A549 (cell line): ENCODE results near the gene TUBGCP2. TPM values are rescaled to one million over a fixed set of nuclear protein-coding genes. Genes with fewer than 3 reads are reported as not detected.

Experiments
- ATAC-seq, 2 experiments: fragments of 200-7000 bp in 1 of 2; fragments of >200 bp in 1 of 2; cut with Nextera tagmentation in 1 of 2; cut with Tn5 transposase in 1 of 2; 3 replicates each; pipeline versions ENCODE4 v1.8.0 to v1.9.1; 2018 to 2020; ENCODE audit warnings: mild to moderate bottlenecking in 1 of 2, moderate library complexity in 1 of 2
- CTCF ChIA-PET: fragments of 300-600 bp; sonication (Branson Sonifier 250); formaldehyde crosslinking; extraction: SDS; loops from one replicate; lab custom pipeline; 2021; ENCODE audit warnings: antibody characterized with exemption, inconsistent platforms; lab: Yijun Ruan, JAX
- POLR2A ChIA-PET: fragments of 350-600 bp; formaldehyde crosslinking; extraction: SDS; loops from one replicate; lab custom pipeline; 2021; ENCODE audit warnings: antibody characterized with exemption, inconsistent platforms; lab: Yijun Ruan, JAX
- DNase-seq, 2 experiments: peaks; one replicate each; pipeline versions ENCODE4 v3.0.0 to v3.0.0-alpha.2; 2011 to 2016; ENCODE audit warnings: low read depth in 1 of 2, low spot score in 1 of 2
- FAIRE-seq: peaks from 2 replicates; lab custom pipeline; 2011; peaks lifted over from hg19 to GRCh38; lab: Jason Lieb, UNC
- H3K27ac ChIP-seq, 2 experiments: fragments of >200 bp; sonication (Bioruptor Twin); formaldehyde crosslinking; 3 replicates each; pipeline ENCODE4 v1.5.1; 2016 to 2017
- H3K4me1 ChIP-seq: fragments of >200 bp; sonication (Bioruptor Twin); formaldehyde crosslinking; 3 replicates; pipeline ENCODE4 v1.6.1; 2016
- H3K4me2 ChIP-seq: fragments of >200 bp; sonication (Bioruptor Twin); formaldehyde crosslinking; 3 replicates; pipeline ENCODE4 v1.6.1; 2016
- H3K4me3 ChIP-seq: fragments of >200 bp; sonication (Bioruptor Twin); formaldehyde crosslinking; 3 replicates; pipeline ENCODE4 v1.5.1; 2016
- H3K9me3 ChIP-seq: fragments of >200 bp; sonication (Bioruptor Twin); formaldehyde crosslinking; 3 replicates; pipeline ENCODE4 v1.6.1; 2016
- CEBPB ChIP-seq, 2 experiments: fragments of >200 bp in 1 of 2; sonication (Bioruptor Twin) in 1 of 2; formaldehyde crosslinking in 1 of 2; IDR thresholded peaks; 2 replicates each; pipeline ENCODE4 v1.6.1; 2012 to 2016
- CHD2 ChIP-seq: fragments of 150-350 bp; IDR thresholded peaks from 2 replicates; pipeline ENCODE4 v1.6.1; 2014; ENCODE audit warnings: low read length; ENCODE audit not compliant: partially characterized antibody
- CHD4 ChIP-seq: fragments of 200-600 bp; sonication (generic); IDR thresholded peaks from 2 replicates; pipeline ENCODE4 v1.6.1; 2016; ENCODE audit warnings: antibody characterized with exemption, mild to moderate bottlenecking, borderline replicate concordance
- E2F6 ChIP-seq: IDR thresholded peaks from 2 replicates; pipeline ENCODE4 v1.6.1; 2012; ENCODE audit warnings: low read depth, borderline replicate concordance
- EHF ChIP-seq: fragments of 250-450 bp; sonication (Bioruptor Pico); IDR thresholded peaks from 2 replicates; pipeline ENCODE4 v1.5.0; 2020; ENCODE audit warnings: mild to moderate bottlenecking
- EHMT2 ChIP-seq: fragments of 200-600 bp; sonication (generic); IDR thresholded peaks from 2 replicates; pipeline ENCODE4 v1.6.1; 2016; ENCODE audit warnings: antibody characterized with exemption, low read depth, mild to moderate bottlenecking, moderate library complexity
- ESRRA ChIP-seq: fragments of 150-350 bp; IDR thresholded peaks from 2 replicates; pipeline ENCODE4 v1.6.1; 2014; ENCODE audit warnings: mild to moderate bottlenecking, low read length, borderline replicate concordance
- FOSB ChIP-seq: fragments of 250-450 bp; sonication (Bioruptor Pico); IDR thresholded peaks from 2 replicates; pipeline ENCODE4 v1.5.0; 2020; ENCODE audit warnings: mild to moderate bottlenecking, moderate library complexity
- GATA3 ChIP-seq: IDR thresholded peaks from 2 replicates; pipeline ENCODE4 v1.6.1; 2012; ENCODE audit warnings: borderline replicate concordance
- HDAC2 ChIP-seq: fragments of 200-600 bp; sonication (generic); IDR thresholded peaks from 2 replicates; pipeline ENCODE4 v1.6.1; 2016
- HOXB13 ChIP-seq: fragments of 250-450 bp; sonication (Bioruptor Pico); IDR thresholded peaks from 2 replicates; pipeline ENCODE4 v1.5.0; 2020; ENCODE audit warnings: low read depth, mild to moderate bottlenecking, moderate library complexity
- JUN ChIP-seq, 2 experiments: fragments of >200 bp; sonication (Bioruptor Twin); formaldehyde crosslinking; IDR thresholded peaks; 2 replicates in 1 of 2; 3 replicates in 1 of 2; pipeline ENCODE4 v1.6.1; 2016 to 2017
- JUNB ChIP-seq: fragments of >200 bp; sonication (Bioruptor Twin); formaldehyde crosslinking; IDR thresholded peaks from 2 replicates; pipeline ENCODE4 v1.6.1; 2016
- KDM5A ChIP-seq: fragments of 200-600 bp; sonication (generic); IDR thresholded peaks from 2 replicates; pipeline ENCODE4 v1.6.1; 2016; ENCODE audit warnings: antibody characterized with exemption, mild to moderate bottlenecking
- MAX ChIP-seq: IDR thresholded peaks from 2 replicates; pipeline ENCODE4 v1.6.1; 2012
- MAZ ChIP-seq: fragments of 150-350 bp; IDR thresholded peaks from 2 replicates; pipeline ENCODE4 v1.6.1; 2014; ENCODE audit warnings: antibody characterized with exemption, low read depth, low read length, borderline replicate concordance
- MYC ChIP-seq: IDR thresholded peaks from 2 replicates; pipeline ENCODE4 v1.6.1; 2012; ENCODE audit warnings: mild to moderate bottlenecking, inconsistent platforms, low read length, improper control_type of control experiment, borderline replicate concordance
- NPAS2 ChIP-seq: fragments of 250-450 bp; sonication (Bioruptor Pico); IDR thresholded peaks from 2 replicates; pipeline ENCODE4 v1.8.0; 2022; ENCODE audit warnings: mild to moderate bottlenecking, moderate library complexity, borderline replicate concordance
- NR3C1 ChIP-seq: fragments of >200 bp; sonication (Bioruptor Twin); formaldehyde crosslinking; IDR thresholded peaks from 3 replicates; pipeline ENCODE4 v1.6.1; 2017
- PBX3 ChIP-seq: IDR thresholded peaks from 2 replicates; pipeline ENCODE4 v1.6.1; 2012
- PHF8 ChIP-seq: fragments of 200-600 bp; sonication (generic); IDR thresholded peaks from 2 replicates; pipeline ENCODE4 v1.6.1; 2016; ENCODE audit warnings: low read depth, mild to moderate bottlenecking, antibody characterized with exemption, moderate library complexity, borderline replicate concordance
- POLR2A ChIP-seq: IDR thresholded peaks from 2 replicates; pipeline ENCODE4 v1.6.1; 2012; ENCODE audit warnings: mild to moderate bottlenecking, low read length
- RCOR1 ChIP-seq: fragments of 150-350 bp; IDR thresholded peaks from 2 replicates; pipeline ENCODE4 v1.6.1; 2014; ENCODE audit warnings: antibody characterized with exemption, low read length, low read depth
- RFX5 ChIP-seq: fragments of 450-650 bp; IDR thresholded peaks from 2 replicates; pipeline ENCODE4 v1.7.1; 2014; ENCODE audit warnings: antibody characterized with exemption, mild to moderate bottlenecking, moderate library complexity
- RNF2 ChIP-seq: fragments of 200-600 bp; sonication (generic); IDR thresholded peaks from 2 replicates; pipeline ENCODE4 v1.6.1; 2016; ENCODE audit warnings: low read depth, mild to moderate bottlenecking, antibody characterized with exemption, moderate library complexity, borderline replicate concordance
- TP53 ChIP-seq: fragments of 250-450 bp; sonication (Bioruptor Pico); IDR thresholded peaks from 2 replicates; pipeline ENCODE4 v1.5.0; 2021; ENCODE audit warnings: mild to moderate bottlenecking, moderate library complexity
- ZFP36 ChIP-seq: fragments of 450-650 bp; IDR thresholded peaks from 2 replicates; pipeline ENCODE4 v1.6.1; 2014; ENCODE audit warnings: borderline replicate concordance; ENCODE audit not compliant: partially characterized antibody
- ZNF302 ChIP-seq: fragments of 250-450 bp; sonication (Bioruptor Pico); IDR thresholded peaks from 2 replicates; pipeline ENCODE4 v1.9.0; 2021; ENCODE audit warnings: inconsistent platforms, mild to moderate bottlenecking, moderate library complexity
- WGBS: methylation state at CpG from one replicate; pipeline ENCODE4 v1.1.6; 2017; ENCODE audit errors: missing lambda C conversion rate; 5-methylcytosine and 5-hydroxymethylcytosine counted together
- polyA plus RNA-seq, 4 experiments: library from polyadenylated mRNA; depleted of rRNA in 3 of 4; stranded (reverse); fragments of >200 nt; fragmentation: RNase III in 1 of 4; extraction: RNeasy Plus Mini Kit Qiagen cat#74134 plus additional on column Dnase treatment in 1 of 4; gene quantifications; 2 replicates in 3 of 4; 3 replicates in 1 of 4; pipeline ENCODE4 v1.2.3, GENCODE V29; 2011 to 2017
- TF ChIP-seq, protein P1 (sequence below): fragments of 250-450 bp; sonication (Bioruptor Pico); IDR thresholded peaks from 2 replicates; pipeline ENCODE4 v1.5.0; 2021; ENCODE audit warnings: mild to moderate bottlenecking, moderate library complexity, borderline replicate concordance

The TUBGCP2 gene
- polyA plus RNA-seq, 2 of the 4 experiments (the other 2 are of a cell fraction), result 33.6 to 44.5 TPM

DNA sequence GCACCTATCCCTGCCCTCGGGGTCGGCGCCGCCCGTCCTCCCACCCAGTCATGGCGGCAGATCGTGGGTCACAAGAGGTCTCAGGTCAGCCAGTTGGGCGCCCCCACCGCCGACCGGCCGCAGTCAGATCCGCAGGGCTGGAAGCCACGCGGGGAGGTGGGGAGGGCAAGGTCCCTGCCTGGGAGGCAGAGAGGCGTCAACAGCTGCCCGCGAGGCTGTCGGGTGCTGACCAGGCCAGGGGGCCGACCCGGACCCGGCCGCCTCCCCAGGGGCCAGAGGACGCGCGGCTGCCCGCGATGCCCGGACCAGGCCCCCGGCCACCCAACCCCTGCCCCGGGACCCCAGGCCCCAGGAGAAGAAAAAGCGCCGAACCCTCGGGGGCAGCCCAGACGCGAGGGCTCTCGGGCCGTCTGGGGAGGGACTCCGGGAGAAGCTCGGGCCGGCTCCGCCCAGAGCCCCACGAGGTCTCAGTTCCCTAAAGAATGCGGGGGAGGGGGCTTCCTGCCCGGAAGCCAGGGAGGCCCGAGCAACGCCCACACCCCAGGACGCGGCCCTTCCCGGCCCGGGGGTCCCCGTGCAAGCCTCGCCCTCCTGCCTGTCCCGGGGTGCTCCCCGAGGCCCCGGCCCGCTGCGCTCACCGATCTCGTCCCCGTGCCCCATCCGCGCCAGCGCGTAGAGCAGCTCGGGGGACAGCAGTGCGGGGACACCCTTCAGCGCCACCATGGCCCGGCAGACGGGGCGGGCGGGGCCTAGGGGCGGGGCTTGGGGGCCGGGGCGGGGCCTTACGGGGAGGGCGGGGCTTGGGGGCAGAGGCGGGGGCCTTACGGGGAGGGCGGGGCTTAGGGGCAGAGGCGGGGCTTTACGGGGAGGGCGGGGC is 48.9 kb upstream of the TUBGCP2 start, which contains the start of gene FUOM:
Gene FUOM (minus strand): TSS at position 735 of the 877 bp plus-strand sequence. CDS start 12 bp downstream, at position 723.
- H3K27ac ChIP-seq, result peak within 1 kb of the TSS; percentile 84 to 86
- 33% methylated on average over 3 of the region's 83 CpGs for WGBS

DNA sequence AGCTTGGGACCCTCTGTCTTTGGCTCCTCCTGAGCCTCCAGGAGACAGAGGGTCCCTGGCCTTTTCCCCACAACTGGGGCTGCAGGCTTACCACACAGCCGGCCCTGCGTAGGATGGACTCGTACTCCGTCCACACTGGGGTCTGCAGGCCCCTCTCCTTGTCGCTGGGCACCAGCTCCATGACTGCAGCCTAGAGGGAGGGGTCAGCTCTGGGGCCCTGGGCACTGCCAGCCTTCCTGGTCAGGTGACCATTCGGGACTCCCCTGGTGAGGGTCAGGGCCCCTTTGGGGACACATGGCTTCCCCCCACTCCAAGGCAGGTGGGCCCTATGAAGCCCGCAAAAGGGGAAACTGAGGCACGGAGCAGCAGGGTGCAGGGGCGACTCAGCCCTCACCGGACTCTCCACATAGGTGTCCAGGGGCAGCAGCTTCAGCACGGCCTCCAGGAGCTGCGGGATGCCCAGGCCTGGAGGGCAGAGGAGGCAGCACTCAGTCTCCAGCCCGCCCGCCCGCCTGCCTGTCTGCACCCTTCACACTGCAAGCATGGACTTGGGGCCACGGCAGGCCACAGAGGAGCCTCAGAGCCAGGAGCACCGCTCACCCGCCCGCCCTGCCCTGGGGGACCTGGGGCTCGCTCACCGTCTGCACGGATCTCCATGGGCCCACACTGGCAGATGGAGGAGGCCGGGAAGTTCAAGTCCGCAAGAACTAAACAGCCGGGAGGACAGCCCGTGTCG is 48.0 kb upstream of the TUBGCP2 start:
- ChIA-PET CTCF (interaction anchor here (1.5 to 5.5 kb wide), 2 partner anchors 10 to 27 kb away, joined by 4 to 38 read pairs; partner anchors contain the start of gene PRAP1), POLR2A (interaction anchor here (0.8 kb wide), 1 partner anchor 12 kb away, joined by 3 read pairs; no protein-coding TSS in a partner anchor)
- FAIRE-seq, result no peak
- Histone ChIP-seq H3K4me2 (peak overlapping the region; percentile 98), H3K4me1 (peaks cover 10% of the 10 kb centered on the region; the same call in 1 of the 3 replicates), H3K9me3 (no peaks in the 10 kb centered on the region), H3K4me3 (peak overlapping the region; percentile 78; the same call in 2 of the 3 replicates), H3K27ac (peak overlapping the region in 1 of 2 experiments; percentile 86; a peak in 4 of 6 replicates)
- no peak for DNase-seq
- no peak for TF ChIP-seq RFX5
- no peak for TF ChIP-seq RNF2
- TF ChIP-seq JUN (IDR thresholded peaks at IDR 0.05), result no peak
- no peak for TF ChIP-seq ZFP36
- TF ChIP-seq, protein P1, sequence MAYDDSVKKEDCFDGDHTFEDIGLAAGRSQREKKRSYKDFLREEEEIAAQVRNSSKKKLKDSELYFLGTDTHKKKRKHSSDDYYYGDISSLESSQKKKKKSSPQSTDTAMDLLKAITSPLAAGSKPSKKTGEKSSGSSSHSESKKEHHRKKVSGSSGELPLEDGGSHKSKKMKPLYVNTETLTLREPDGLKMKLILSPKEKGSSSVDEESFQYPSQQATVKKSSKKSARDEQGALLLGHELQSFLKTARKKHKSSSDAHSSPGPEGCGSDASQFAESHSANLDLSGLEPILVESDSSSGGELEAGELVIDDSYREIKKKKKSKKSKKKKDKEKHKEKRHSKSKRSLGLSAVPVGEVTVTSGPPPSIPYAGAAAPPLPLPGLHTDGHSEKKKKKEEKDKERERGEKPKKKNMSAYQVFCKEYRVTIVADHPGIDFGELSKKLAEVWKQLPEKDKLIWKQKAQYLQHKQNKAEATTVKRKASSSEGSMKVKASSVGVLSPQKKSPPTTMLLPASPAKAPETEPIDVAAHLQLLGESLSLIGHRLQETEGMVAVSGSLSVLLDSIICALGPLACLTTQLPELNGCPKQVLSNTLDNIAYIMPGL (CRISPR knock-in tag), result no peak
- no peak for TF ChIP-seq MYC
- no peak for TF ChIP-seq MAZ
- TF ChIP-seq PBX3, result no peak
- TF ChIP-seq CHD4, result no peak
- no peak for TF ChIP-seq KDM5A
- no peak for TF ChIP-seq CEBPB (IDR thresholded peaks at IDR 0.05)
- TF ChIP-seq EHMT2, result no peak
- TF ChIP-seq GATA3, result no peak
- no peak for TF ChIP-seq RCOR1
- no peak for TF ChIP-seq MAX
- TF ChIP-seq CHD2, result no peak
- TF ChIP-seq HDAC2, result no peak
- WGBS, result 94% methylated on average over 5 of the region's 27 CpGs
- peak in 1 of 2 experiments; percentile 9; a peak in 3 of 6 replicates for ATAC-seq

More for the DNA sequence above, 48.9 kb upstream of the TUBGCP2 start, which contains the start of gene FUOM:
- CTCF ChIA-PET, result interaction anchor here (5.5 kb wide), 1 partner anchor 28 kb away, joined by 38 read pairs; no protein-coding TSS in a partner anchor
- peak; percentile 33 to 77; a peak in 4 of 6 replicates for ATAC-seq
- Histone ChIP-seq H3K4me3 (peak within 1 kb of the TSS; percentile 78), H3K4me1 (peaks cover 10% of the 10 kb centered on the region; the same call in 1 of the 3 replicates), H3K4me2 (peak within 1 kb of the TSS; percentile 98), H3K9me3 (no peaks in the 10 kb centered on the region)
- no peak for FAIRE-seq
- DNase-seq, result peak; percentile 48 to 67
- POLR2A ChIA-PET, result interaction anchor here (0.8 kb wide), 1 partner anchor 12 kb away, joined by 3 read pairs; no protein-coding TSS in a partner anchor
- TF ChIP-seq ZNF302 (CRISPR knock-in tag) (no peak), HOXB13 (CRISPR knock-in tag) (no peak), CEBPB (IDR thresholded peaks at IDR 0.05) (no peak), CHD4 (no peak), NR3C1 (no peak), TP53 (CRISPR knock-in tag) (no peak), EHF (CRISPR knock-in tag) (no peak), FOSB (CRISPR knock-in tag) (no peak), KDM5A (no peak), JUNB (no peak), ESRRA (no peak), MAX (peak; percentile 85), E2F6 (peak; percentile 78), PHF8 (peak; percentile 46; the same call in 1 of the 2 replicates), HDAC2 (no peak), POLR2A (peak; percentile 32; the same call in 1 of the 2 replicates), NPAS2 (CRISPR knock-in tag) (no peak)
